ENCODE measurements around the gene LHX4.

- no peak for TF ChIP-seq RAD21 (IDR thresholded peaks at IDR 0.05)
- TF ChIP-seq CTCF (IDR thresholded peaks at IDR 0.05; ENCODE audit: low read depth, low read length, missing input control): no peak
- no peak for TF ChIP-seq MAX (IDR thresholded peaks at IDR 0.05)
- TF ChIP-seq REST (IDR thresholded peaks at IDR 0.05): no peak
- TF ChIP-seq ATF3 (IDR thresholded peaks at IDR 0.05): no peak
- no peak for TF ChIP-seq GABPA (IDR thresholded peaks at IDR 0.05 in 1 of 2, conservative IDR thresholded peaks at IDR 0.05 in 1 of 2)
- no peak for TF ChIP-seq FOXA2 (IDR thresholded peaks at IDR 0.05)
- no peak for TF ChIP-seq RXRA (IDR thresholded peaks at IDR 0.05)
- no peak for TF ChIP-seq HNF4A (conservative IDR thresholded peaks at IDR 0.05)
- TF ChIP-seq ZBTB33 (IDR thresholded peaks at IDR 0.05): no peak
- no peak for TF ChIP-seq SP1 (IDR thresholded peaks at IDR 0.05)
Observed at GRCh38 chr1:180258935-180259334, 28.9 kb downstream of the LHX4 start.

All from liver (tissue), 3 donors.